Heart left ventricle (tissue), 16 donors: ENCODE results near the gene ETV4. TPM values are rescaled to one million over a fixed set of nuclear protein-coding genes. Genes with fewer than 3 reads are reported as not detected.

ENCODE experiments used
- ATAC-seq, 4 donors: fragments of 200-7000 bp; cut with Tn5 transposase; one replicate each; pipeline ENCODE4 v1.9.1; 2020 to 2022; ENCODE audit warnings: moderate library complexity in 4 of 4, mild to moderate bottlenecking in 3 of 4, moderate number of reproducible peaks in 1 of 4
- DNase-seq, 5 donors: peaks; one replicate each; pipeline ENCODE4 v3.0.0-alpha.2; 2020
- H3K27ac ChIP-seq, 12 donors: fragments of 200-600 bp; sonication (generic) in 4 of 12; one replicate each; pipeline versions ENCODE4 v1.5.0 to v1.8.0; 2016 to 2022; ENCODE audit warnings: mild to moderate bottlenecking in 2 of 12
- H3K27me3 ChIP-seq, 9 donors: fragments of 200-600 bp; sonication (generic) in 2 of 9; one replicate each; pipeline versions ENCODE4 v1.5.1 to v1.8.0; 2016 to 2022; ENCODE audit warnings: mild to moderate bottlenecking in 3 of 9
- H3K36me3 ChIP-seq, 9 donors: fragments of 200-600 bp; sonication (generic) in 2 of 9; one replicate each; pipeline versions ENCODE4 v1.5.0 to v1.8.0; 2018 to 2022; ENCODE audit warnings: mild to moderate bottlenecking in 2 of 9
- H3K4me1 ChIP-seq, 12 donors: fragments of 200-600 bp; sonication (generic) in 4 of 12; one replicate each; pipeline versions ENCODE4 v1.5.0 to v1.8.0; 2016 to 2022; ENCODE audit warnings: mild to moderate bottlenecking in 3 of 12
- H3K4me3 ChIP-seq, 12 donors: fragments of 200-600 bp; sonication (generic) in 4 of 12; one replicate each; pipeline versions ENCODE4 v1.5.0 to v1.8.0; 2017 to 2022; ENCODE audit warnings: mild to moderate bottlenecking in 9 of 12, moderate library complexity in 4 of 12
- H3K9me3 ChIP-seq, 12 donors: fragments of 200-600 bp; sonication (generic) in 4 of 12; one replicate each; pipeline versions ENCODE4 v1.5.0 to v1.8.0; 2016 to 2022; ENCODE audit warnings: mild to moderate bottlenecking in 1 of 12
- POLR2A ChIP-seq, 2 donors: fragments of 450-650 bp; IDR thresholded peaks; one replicate each; pipeline ENCODE4 v1.6.1; 2017; ENCODE audit warnings: antibody characterized with exemption in 2 of 2, mild to moderate bottlenecking in 2 of 2, moderate library complexity in 2 of 2
- WGBS, 4 donors: extraction: QIAGEN DNeasy Blood & Tissue Kit in 2 of 4; methylation state at CpG; one replicate each; pipeline versions ENCODE4 v1.1.5 to v1.1.7; 2013 to 2018; 5-methylcytosine and 5-hydroxymethylcytosine counted together
- intact Hi-C, 10 donors: fragments of 100-400 bp; cut with DNase I; formaldehyde crosslinking; loops; one replicate each; pipeline versions ENCODE4 v1.11.1 to v1.14.2; 2022
- polyA plus RNA-seq, 2 donors: library from polyadenylated mRNA; stranded (reverse); fragments of 200-250 nt; gene quantifications; one replicate each; pipeline ENCODE4 v1.2.3, GENCODE V29; 2013
- total RNA-seq, 9 donors: library from RNA; depleted of rRNA in 2 of 9; stranded (reverse); fragments of >200 nt in 2 of 9; fragmentation: NEBNext Ultra II Directional in 3 of 9; extraction: Animal tissue kit (Norgen Biotek cat#: 25700) in 3 of 9; gene quantifications; one replicate each; pipeline versions ENCODE4 v1.1.0 to v1.2.4, GENCODE V29; 2016 to 2023
- TF ChIP-seq, protein P1 (sequence below), 12 donors: fragments of 200-600 bp; sonication (generic) in 4 of 12; IDR thresholded peaks; one replicate each; pipeline versions ENCODE4 v1.5.0 to v1.8.0; 2018 to 2022; ENCODE audit warnings: antibody characterized with exemption in 12 of 12, mild to moderate bottlenecking in 5 of 12
- donor health status: ischemic (EF 13 %, LVEDD 7.1; RV severe dilation, severe dysfunction).
- donor health status: healthy with polysubstance abuse.
- donor health status: DM: no; HTN: yes; CAD: no.
- donor health status: DM: no; HTN: no; CAD: no.
- donor health status: ischemic (EF 25% LVEDD 6.9; RV normal size, moderate dysfunction).
- donor health status: ischemic (EF 25% LVEDD 5.7; RV mildly dilated, moderate dysfunction).
- donor health status: healthy.
- donor health status: DM: yes; HTN: yes; CAD: no.
- donor health status: ischemic (EF 35%, LVEDD 5.7; RV mildly dilated, moderate dysfunction).
- donor health status: nonischemic (EF 11% LVEDD 7.7; RV severe dilation, severe dysfunction).
- donor health status: DM: yes; HTN: yes; CAD: no.
- donor health status: PGD.
- donor health status: ischemic (EF 29% LVEDD 5.4; RV normal size, mild dysfunction).
- donor health status: nonischemic (EF 23%, LVEDD 6.1; RV moderate dilation, normal function).

ETV4 gene
- total and polyA plus RNA-seq, 11 donors = 0.30 to 1.7 (median 0.74) TPM

DNA sequence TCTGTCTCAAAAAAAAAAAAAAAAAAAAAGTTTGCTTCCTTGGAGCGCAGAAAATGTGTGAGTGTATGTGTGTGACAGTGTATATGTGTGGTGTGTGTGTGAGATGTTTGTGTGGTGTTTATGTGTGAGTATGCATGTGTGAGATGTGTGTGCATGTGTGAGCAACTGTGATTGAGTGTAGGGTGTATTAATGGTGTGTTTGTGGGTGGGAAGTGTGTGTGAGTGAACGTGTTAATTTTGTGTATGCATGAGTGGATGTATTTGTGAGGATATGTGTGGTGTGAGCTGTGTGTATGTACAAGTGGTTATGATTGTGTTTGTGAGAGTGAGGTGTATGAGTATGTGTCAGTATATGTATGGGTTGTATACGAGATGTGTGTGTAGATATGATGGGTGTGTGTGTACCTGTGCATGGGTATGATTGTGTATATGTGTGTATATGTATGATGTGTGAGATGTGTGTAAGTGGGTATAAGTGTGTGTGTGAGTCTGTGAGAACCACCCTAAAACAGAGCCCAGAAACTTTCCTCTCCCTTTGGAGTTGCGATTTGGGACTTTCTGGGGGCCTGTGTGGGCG, 22.5 kb upstream of the ETV4 start:
- TF ChIP-seq POLR2A (IDR thresholded peaks at IDR 0.05) = no peak
- TF ChIP-seq, protein P1, sequence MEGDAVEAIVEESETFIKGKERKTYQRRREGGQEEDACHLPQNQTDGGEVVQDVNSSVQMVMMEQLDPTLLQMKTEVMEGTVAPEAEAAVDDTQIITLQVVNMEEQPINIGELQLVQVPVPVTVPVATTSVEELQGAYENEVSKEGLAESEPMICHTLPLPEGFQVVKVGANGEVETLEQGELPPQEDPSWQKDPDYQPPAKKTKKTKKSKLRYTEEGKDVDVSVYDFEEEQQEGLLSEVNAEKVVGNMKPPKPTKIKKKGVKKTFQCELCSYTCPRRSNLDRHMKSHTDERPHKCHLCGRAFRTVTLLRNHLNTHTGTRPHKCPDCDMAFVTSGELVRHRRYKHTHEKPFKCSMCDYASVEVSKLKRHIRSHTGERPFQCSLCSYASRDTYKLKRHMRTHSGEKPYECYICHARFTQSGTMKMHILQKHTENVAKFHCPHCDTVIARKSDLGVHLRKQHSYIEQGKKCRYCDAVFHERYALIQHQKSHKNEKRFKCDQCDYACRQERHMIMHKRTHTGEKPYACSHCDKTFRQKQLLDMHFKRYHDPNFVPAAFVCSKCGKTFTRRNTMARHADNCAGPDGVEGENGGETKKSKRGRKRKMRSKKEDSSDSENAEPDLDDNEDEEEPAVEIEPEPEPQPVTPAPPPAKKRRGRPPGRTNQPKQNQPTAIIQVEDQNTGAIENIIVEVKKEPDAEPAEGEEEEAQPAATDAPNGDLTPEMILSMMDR (IDR thresholded peaks at IDR 0.05) = no peak
- H3K4me3 ChIP-seq = no peak overlapping the region
- WGBS, 4 donors = 84 to 96% (median 93%) methylated on average over 5 of the region's 5 CpGs
- no peak for ATAC-seq
- peaks cover 0 to 5% (median 0%) of the 10 kb centered on the region in 9 donors for H3K27me3 ChIP-seq
- peaks cover 0 to under 1% (median 0%) of the 10 kb centered on the region in 12 donors for H3K4me1 ChIP-seq
- H3K27ac ChIP-seq = no peak overlapping the region
- DNase-seq = no peak
- H3K9me3 ChIP-seq = no peaks in the 10 kb centered on the region
- H3K36me3 ChIP-seq = no peaks in the 10 kb centered on the region
- intact Hi-C loops = no loop called here

DNA sequence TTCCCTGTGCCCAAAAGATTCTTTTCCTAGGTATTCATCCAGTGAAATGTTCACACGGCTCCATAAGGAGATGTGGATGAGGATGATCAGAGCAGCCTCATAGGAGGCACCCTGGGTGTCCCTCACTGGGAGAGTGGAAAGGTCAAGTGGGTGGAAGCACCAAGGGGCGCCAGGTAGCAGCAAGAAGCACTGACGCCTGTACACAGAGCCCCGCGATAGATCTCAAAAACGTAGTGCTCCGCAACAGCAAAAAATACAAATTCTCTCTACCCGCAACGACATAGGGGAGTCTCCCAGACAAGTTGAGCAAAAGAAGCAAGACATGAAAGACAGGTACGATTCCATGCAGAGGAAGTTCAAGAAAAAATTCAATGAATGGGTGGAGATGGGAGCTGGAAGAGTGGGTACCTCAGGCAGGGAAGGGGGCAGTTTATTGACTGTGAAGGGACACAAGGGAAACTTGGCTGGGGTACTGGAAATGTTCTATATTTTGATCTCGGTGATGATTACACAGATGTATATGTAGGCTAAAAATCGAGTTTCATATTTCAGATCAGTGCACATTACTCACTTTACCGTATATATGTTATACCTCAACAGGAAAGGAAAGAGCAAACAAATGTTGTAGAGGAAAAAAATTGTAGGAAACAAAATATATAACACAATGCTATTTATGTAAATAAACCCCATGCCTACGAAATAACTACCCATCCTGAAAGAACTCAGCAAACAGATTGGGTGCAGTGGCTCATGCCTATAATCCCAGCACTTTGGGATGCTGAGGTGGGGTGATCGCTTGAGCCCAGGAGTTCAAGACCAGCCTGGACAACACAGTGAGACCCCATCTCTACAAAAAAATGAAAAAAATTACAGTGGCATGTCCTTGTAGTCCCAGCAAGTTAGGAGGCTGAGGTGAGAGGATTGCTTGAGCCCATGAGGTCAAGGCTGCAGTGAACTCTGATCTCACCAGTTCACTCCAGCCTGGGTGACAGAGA, 17.8 kb upstream of the ETV4 start:
- H3K27me3 ChIP-seq = peaks cover 0 to 18% (median 0%) of the 10 kb centered on the region in 9 donors
- intact Hi-C loops = loop anchor here in 2 of 10 donors (5.0 kb wide), 1 partner anchor 42 kb away; no protein-coding TSS in a partner anchor
- no peaks in the 10 kb centered on the region for H3K9me3 ChIP-seq
- no peaks in the 10 kb centered on the region for H3K36me3 ChIP-seq
- no peak overlapping the region for H3K4me3 ChIP-seq
- H3K27ac ChIP-seq = no peak overlapping the region
- TF ChIP-seq, protein P1 (IDR thresholded peaks at IDR 0.05) = no peak
- no peak for TF ChIP-seq POLR2A (IDR thresholded peaks at IDR 0.05)
- ATAC-seq (no peak), DNase-seq (no peak)
- peaks cover 0 to 18% (median 8%) of the 10 kb centered on the region in 12 donors for H3K4me1 ChIP-seq
- WGBS, 4 donors = 70 to 76% (median 75%) methylated on average over 15 of the region's 15 CpGs

DNA sequence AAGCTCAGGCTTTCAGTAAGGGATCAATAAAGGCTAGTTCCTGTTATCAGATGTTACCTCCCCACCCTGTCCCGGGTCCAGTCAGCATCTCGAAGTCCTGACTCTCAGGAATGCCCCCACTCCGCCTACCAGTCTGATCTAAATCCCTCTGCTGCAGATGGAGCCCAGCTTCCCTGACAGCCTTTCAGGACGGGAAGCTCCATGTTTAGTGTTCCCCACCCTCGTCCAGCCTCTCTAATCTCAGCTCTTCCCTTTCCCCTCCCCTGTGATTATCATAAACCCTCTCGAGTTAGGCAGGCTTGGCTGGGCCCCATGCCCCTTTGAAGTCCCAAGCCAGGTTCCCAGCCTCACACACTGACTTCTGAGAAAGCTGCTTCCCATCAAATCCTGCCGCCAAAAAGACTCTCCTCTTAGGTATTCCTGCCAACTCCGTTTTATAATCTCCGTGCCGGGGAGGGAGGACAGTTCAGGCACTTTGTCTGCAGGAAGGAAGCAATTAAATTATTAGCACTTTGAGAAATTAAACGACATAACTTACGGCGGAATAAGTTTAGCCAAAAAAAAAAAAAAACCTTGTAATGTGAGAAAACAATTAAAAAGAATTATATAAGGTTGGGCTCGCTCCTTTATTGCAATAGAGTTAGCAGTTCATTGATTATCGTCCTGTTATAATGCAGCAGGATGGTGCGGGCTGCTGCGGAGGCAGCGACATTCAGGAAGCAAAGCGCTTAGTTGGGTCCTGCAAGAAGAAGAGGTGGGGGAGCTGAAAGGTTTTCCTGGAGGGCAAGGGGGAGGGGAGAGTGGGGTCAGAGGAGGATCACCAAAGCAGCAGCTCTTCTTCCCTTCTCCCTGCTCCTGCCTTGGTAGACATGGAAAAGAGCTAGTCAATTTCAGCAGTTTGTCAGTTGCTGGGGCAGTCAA, 16.8 kb upstream of the ETV4 start:
- TF ChIP-seq POLR2A (IDR thresholded peaks at IDR 0.05) = no peak
- TF ChIP-seq, protein P1 (IDR thresholded peaks at IDR 0.05) = no peak
- Histone ChIP-seq H3K36me3 (no peaks in the 10 kb centered on the region), H3K27me3 (peaks cover 0 to 18% (median 0%) of the 10 kb centered on the region in 9 donors), H3K4me3 (no peak overlapping the region), H3K27ac (no peak overlapping the region), H3K4me1 (peaks cover 0 to 18% (median 8%) of the 10 kb centered on the region in 12 donors), H3K9me3 (no peaks in the 10 kb centered on the region)
- 17 to 33% (median 21%) methylated on average over 19 of the region's 19 CpGs for WGBS, 4 donors
- intact Hi-C loops = loop anchor here in 2 of 10 donors (5.0 kb wide), 1 partner anchor 41 kb away; no protein-coding TSS in a partner anchor
- DNase-seq (no peak), ATAC-seq (peak in 3 of 4 donors; percentile 22 to 39 (median 31))
